ENCODE measurements around the gene ZNF512B.

ZNF512B gene

GRCh38 chr20:63945031-63945658, 24.6 kb downstream of the ZNF512B start:
- no peaks in the 10 kb centered on the region for H3K9me3 ChIP-seq (ENCODE audit: control insufficient read depth, insufficient read depth, low read length)
- DNase-seq (ENCODE audit: low read depth, low spot score) = no peak
- H3K36me3 ChIP-seq (ENCODE audit: control insufficient read depth, insufficient read depth, low read length) = peaks cover 36% of the 10 kb centered on the region
- H3K4me3 ChIP-seq (ENCODE audit: low read length) = no peak overlapping the region
- H3K4me1 ChIP-seq (ENCODE audit: control insufficient read depth, insufficient read depth, low read length) = peaks cover 10% of the 10 kb centered on the region
- H3K27ac ChIP-seq (ENCODE audit: low read length) = no peak overlapping the region
- no peaks in the 10 kb centered on the region for H3K27me3 ChIP-seq (ENCODE audit: control insufficient read depth, insufficient read depth, low read length)
- WGBS (ENCODE audit: insufficient coverage, insufficient read length) = no CpG with 5 or more reads among the region's 17 CpGs

GRCh38 chr20:63944078-63944941, 25.4 kb downstream of the ZNF512B start:
- Histone ChIP-seq H3K4me1 (ENCODE audit: control insufficient read depth, insufficient read depth, low read length) (peaks cover 6% of the 10 kb centered on the region), H3K36me3 (ENCODE audit: control insufficient read depth, insufficient read depth, low read length) (peaks cover 37% of the 10 kb centered on the region), H3K27ac (ENCODE audit: low read length) (no peak overlapping the region), H3K4me3 (ENCODE audit: low read length) (no peak overlapping the region), H3K9me3 (ENCODE audit: control insufficient read depth, insufficient read depth, low read length) (no peaks in the 10 kb centered on the region), H3K27me3 (ENCODE audit: control insufficient read depth, insufficient read depth, low read length) (no peaks in the 10 kb centered on the region)
- no peak for DNase-seq (ENCODE audit: low read depth, low spot score)
- WGBS (ENCODE audit: insufficient coverage, insufficient read length) = no CpG with 5 or more reads among the region's 35 CpGs

GRCh38 chr20:63943808-63944077, 26.0 kb downstream of the ZNF512B start:
- Histone ChIP-seq H3K36me3 (ENCODE audit: control insufficient read depth, insufficient read depth, low read length) (peaks cover 37% of the 10 kb centered on the region), H3K9me3 (ENCODE audit: control insufficient read depth, insufficient read depth, low read length) (no peaks in the 10 kb centered on the region), H3K4me1 (ENCODE audit: control insufficient read depth, insufficient read depth, low read length) (peaks cover 4% of the 10 kb centered on the region), H3K4me3 (ENCODE audit: low read length) (no peak overlapping the region), H3K27ac (ENCODE audit: low read length) (no peak overlapping the region), H3K27me3 (ENCODE audit: control insufficient read depth, insufficient read depth, low read length) (no peaks in the 10 kb centered on the region)
- no CpG with 5 or more reads among the region's 3 CpGs for WGBS (ENCODE audit: insufficient coverage, insufficient read length)
- DNase-seq (ENCODE audit: low read depth, low spot score) = no peak

GRCh38 chr20:63942969-63943807, 26.5 kb downstream of the ZNF512B start:
- Histone ChIP-seq H3K4me3 (ENCODE audit: low read length) (no peak overlapping the region), H3K4me1 (ENCODE audit: control insufficient read depth, insufficient read depth, low read length) (peaks cover 4% of the 10 kb centered on the region), H3K27me3 (ENCODE audit: control insufficient read depth, insufficient read depth, low read length) (no peaks in the 10 kb centered on the region), H3K27ac (ENCODE audit: low read length) (no peak overlapping the region), H3K9me3 (ENCODE audit: control insufficient read depth, insufficient read depth, low read length) (no peaks in the 10 kb centered on the region), H3K36me3 (ENCODE audit: control insufficient read depth, insufficient read depth, low read length) (peaks cover 37% of the 10 kb centered on the region)
- WGBS (ENCODE audit: insufficient coverage, insufficient read length) = no CpG with 5 or more reads among the region's 19 CpGs
- DNase-seq (ENCODE audit: low read depth, low spot score) = no peak

GRCh38 chr20:63942250-63942951, 27.3 kb downstream of the ZNF512B start:
- Histone ChIP-seq H3K27ac (ENCODE audit: low read length) (no peak overlapping the region), H3K27me3 (ENCODE audit: control insufficient read depth, insufficient read depth, low read length) (no peaks in the 10 kb centered on the region), H3K9me3 (ENCODE audit: control insufficient read depth, insufficient read depth, low read length) (no peaks in the 10 kb centered on the region), H3K4me3 (ENCODE audit: low read length) (no peak overlapping the region), H3K36me3 (ENCODE audit: control insufficient read depth, insufficient read depth, low read length) (peaks cover 37% of the 10 kb centered on the region), H3K4me1 (ENCODE audit: control insufficient read depth, insufficient read depth, low read length) (peaks cover 4% of the 10 kb centered on the region)
- WGBS (ENCODE audit: insufficient coverage, insufficient read length) = no CpG with 5 or more reads among the region's 30 CpGs
- DNase-seq (ENCODE audit: low read depth, low spot score) = no peak

- Histone ChIP-seq H3K27ac (ENCODE audit: low read length) (no peak overlapping the region), H3K4me3 (ENCODE audit: low read length) (peak overlapping the region; percentile 39; the same call in 1 of the 2 replicates), H3K27me3 (ENCODE audit: control insufficient read depth, insufficient read depth, low read length) (no peaks in the 10 kb centered on the region), H3K9me3 (ENCODE audit: control insufficient read depth, insufficient read depth, low read length) (no peaks in the 10 kb centered on the region), H3K36me3 (ENCODE audit: control insufficient read depth, insufficient read depth, low read length) (peaks cover 37% of the 10 kb centered on the region), H3K4me1 (ENCODE audit: control insufficient read depth, insufficient read depth, low read length) (peaks cover 4% of the 10 kb centered on the region)
- DNase-seq (ENCODE audit: low read depth, low spot score) = no peak
- WGBS (ENCODE audit: insufficient coverage, insufficient read length) = no CpG with 5 or more reads among the region's 39 CpGs
These were observed 28.2 kb downstream of the ZNF512B start for GRCh38 chr20:63941282-63942081.

- Histone ChIP-seq H3K27me3 (ENCODE audit: control insufficient read depth, insufficient read depth, low read length) (no peaks in the 10 kb centered on the region), H3K27ac (ENCODE audit: low read length) (no peak overlapping the region), H3K9me3 (ENCODE audit: control insufficient read depth, insufficient read depth, low read length) (no peaks in the 10 kb centered on the region), H3K36me3 (ENCODE audit: control insufficient read depth, insufficient read depth, low read length) (peaks cover 37% of the 10 kb centered on the region), H3K4me3 (ENCODE audit: low read length) (peak overlapping the region; percentile 39; the same call in 1 of the 2 replicates), H3K4me1 (ENCODE audit: control insufficient read depth, insufficient read depth, low read length) (peaks cover 4% of the 10 kb centered on the region)
- WGBS (ENCODE audit: insufficient coverage, insufficient read length) = no CpG with 5 or more reads among the region's 58 CpGs
- no peak for DNase-seq (ENCODE audit: low read depth, low spot score)
These were observed 29.1 kb downstream of the ZNF512B start for GRCh38 chr20:63940472-63941266.

GRCh38 chr20:63940071-63940471, 29.7 kb downstream of the ZNF512B start:
- H3K27ac ChIP-seq (ENCODE audit: low read length) = no peak overlapping the region
- DNase-seq (ENCODE audit: low read depth, low spot score) = no peak
- no CpG with 5 or more reads among the region's 23 CpGs for WGBS (ENCODE audit: insufficient coverage, insufficient read length)

More at GRCh38 chr20:63940071-63940471, 29.7 kb downstream of the ZNF512B start:
- Histone ChIP-seq H3K4me1 (ENCODE audit: control insufficient read depth, insufficient read depth, low read length) (peaks cover 4% of the 10 kb centered on the region), H3K36me3 (ENCODE audit: control insufficient read depth, insufficient read depth, low read length) (peaks cover 33% of the 10 kb centered on the region), H3K9me3 (ENCODE audit: control insufficient read depth, insufficient read depth, low read length) (no peaks in the 10 kb centered on the region), H3K27me3 (ENCODE audit: control insufficient read depth, insufficient read depth, low read length) (no peaks in the 10 kb centered on the region), H3K4me3 (ENCODE audit: low read length) (peak overlapping the region; percentile 39; the same call in 1 of the 2 replicates)
